D721Med (cell line): ENCODE data around the gene ZNF366.

Source experiments
- DNase-seq: peaks from one replicate; pipeline ENCODE4 v3.0.0; 2011; ENCODE audit warnings: low spot score; ENCODE audit not compliant: insufficient read length
- FAIRE-seq: peaks from 2 replicates; lab custom pipeline; 2011; peaks lifted over from hg19 to GRCh38; lab: Jason Lieb, UNC
- TF ChIP-seq, protein P1 (sequence below): IDR thresholded peaks from 2 replicates; pipeline ENCODE4 v1.5.1; 2012; ENCODE audit warnings: mild to moderate bottlenecking, control low read depth; ENCODE audit not compliant: insufficient read depth; ENCODE audit errors: missing control alignments

The ZNF366 gene

DNA sequence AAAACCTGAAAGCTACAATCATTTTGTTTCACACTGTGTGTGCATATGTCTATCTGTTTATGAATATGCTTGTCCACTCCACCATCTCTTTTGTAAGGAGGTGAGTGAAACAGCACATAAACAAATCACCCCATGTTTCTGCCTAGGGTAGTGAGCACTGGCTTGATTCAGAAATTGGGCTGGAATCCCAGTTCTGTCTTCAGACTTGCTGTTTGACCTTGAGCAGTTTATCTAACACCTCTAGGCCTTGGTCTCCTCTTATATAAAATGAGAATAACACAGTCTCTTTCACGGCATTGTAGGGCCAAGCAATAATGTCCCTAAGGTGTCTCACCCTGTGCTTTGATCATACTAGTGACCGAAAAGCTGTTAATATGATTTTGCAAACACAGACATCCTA lies 61.2 kb downstream of the ZNF366 start:
- no peak for DNase-seq
- FAIRE-seq: no peak
- TF ChIP-seq, protein P1, sequence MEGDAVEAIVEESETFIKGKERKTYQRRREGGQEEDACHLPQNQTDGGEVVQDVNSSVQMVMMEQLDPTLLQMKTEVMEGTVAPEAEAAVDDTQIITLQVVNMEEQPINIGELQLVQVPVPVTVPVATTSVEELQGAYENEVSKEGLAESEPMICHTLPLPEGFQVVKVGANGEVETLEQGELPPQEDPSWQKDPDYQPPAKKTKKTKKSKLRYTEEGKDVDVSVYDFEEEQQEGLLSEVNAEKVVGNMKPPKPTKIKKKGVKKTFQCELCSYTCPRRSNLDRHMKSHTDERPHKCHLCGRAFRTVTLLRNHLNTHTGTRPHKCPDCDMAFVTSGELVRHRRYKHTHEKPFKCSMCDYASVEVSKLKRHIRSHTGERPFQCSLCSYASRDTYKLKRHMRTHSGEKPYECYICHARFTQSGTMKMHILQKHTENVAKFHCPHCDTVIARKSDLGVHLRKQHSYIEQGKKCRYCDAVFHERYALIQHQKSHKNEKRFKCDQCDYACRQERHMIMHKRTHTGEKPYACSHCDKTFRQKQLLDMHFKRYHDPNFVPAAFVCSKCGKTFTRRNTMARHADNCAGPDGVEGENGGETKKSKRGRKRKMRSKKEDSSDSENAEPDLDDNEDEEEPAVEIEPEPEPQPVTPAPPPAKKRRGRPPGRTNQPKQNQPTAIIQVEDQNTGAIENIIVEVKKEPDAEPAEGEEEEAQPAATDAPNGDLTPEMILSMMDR: no peak

- TF ChIP-seq, protein P1: no peak
- no peak for DNase-seq
- FAIRE-seq: no peak
Observed at GRCh38 chr5:72443883-72444282, 63.3 kb downstream of the ZNF366 start.

DNA sequence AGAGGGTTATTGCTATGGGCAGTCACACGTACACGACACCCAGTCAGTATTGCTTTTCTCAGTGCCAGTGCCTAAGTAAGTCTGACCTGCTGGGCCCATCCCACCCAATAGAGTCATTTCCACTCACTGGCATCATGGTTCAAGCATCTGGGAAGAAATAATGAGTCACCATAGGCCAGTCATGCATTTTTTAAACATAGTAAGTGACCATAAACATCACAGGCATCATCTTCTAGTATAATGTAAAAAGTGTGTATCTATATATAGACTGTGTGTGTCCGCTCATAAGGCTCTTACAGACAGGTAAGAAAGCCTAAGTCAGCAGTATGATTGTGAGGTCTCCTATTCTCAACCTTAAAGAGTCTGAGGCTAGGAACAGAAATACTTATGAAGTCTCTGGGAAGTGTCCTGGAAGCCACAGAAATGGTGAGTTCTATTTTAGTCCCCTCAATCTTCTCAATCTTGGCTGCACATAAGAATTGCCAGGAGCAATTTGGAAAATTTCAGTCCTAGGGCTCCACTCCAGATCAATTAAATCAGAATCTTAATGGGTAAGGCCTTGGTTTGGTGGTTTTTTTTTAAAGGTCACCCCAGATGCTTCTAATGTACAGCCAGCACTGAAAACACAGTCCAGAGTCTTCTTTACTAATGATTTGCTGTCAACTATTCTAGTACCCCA lies 65.2 kb downstream of the ZNF366 start:
- no peak for FAIRE-seq
- TF ChIP-seq, protein P1: no peak
- DNase-seq: no peak

DNA sequence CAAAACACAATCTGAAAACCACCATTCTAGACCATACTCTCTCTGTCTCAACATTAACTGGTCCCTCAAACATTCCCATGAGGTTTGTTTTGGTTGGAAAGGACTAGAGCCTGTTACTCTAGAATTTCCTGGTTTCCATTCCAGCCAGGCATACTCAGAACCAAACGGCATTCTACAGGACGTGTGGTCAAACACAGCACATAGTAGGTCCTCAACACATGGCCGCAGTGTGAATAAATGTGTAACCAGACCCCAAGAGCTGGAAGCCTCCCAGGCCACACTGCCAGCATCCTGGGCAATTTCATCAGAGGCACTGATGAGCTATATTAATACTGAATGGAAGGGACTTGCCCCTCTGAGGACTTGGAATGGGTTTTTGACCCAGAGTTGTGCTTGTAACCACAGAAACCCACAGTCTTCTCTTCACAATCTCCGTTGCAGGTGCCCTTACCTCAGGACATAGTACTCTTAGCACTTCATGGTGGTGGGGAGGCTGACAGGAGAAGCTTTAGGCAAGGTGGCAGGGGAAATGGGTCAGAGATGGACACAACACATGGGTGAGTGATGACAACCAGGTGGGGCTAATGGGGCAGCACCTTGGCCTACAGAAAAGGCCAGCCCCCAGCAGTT lies 66.0 kb downstream of the ZNF366 start:
- no peak for DNase-seq
- TF ChIP-seq, protein P1: no peak

GRCh38 chr5:72440207-72440638 lies 67.0 kb downstream of the ZNF366 start:
- TF ChIP-seq, protein P1: no peak
- no peak for FAIRE-seq
- no peak for DNase-seq

More for the DNA sequence above, 66.0 kb downstream of the ZNF366 start:
- FAIRE-seq: no peak

- no peak for DNase-seq
- TF ChIP-seq, protein P1: no peak
- FAIRE-seq: no peak
Observed at GRCh38 chr5:72439192-72439591, 68.0 kb downstream of the ZNF366 start.

- TF ChIP-seq, protein P1: no peak
- DNase-seq: no peak
- no peak for FAIRE-seq
Observed at GRCh38 chr5:72438141-72438540, 69.1 kb downstream of the ZNF366 start.
